KMS-11 (cell line): ENCODE measurements around the gene SNRPA.
A peak's percentile ranks its signal among the peaks of the same experiment; 100 is the strongest.

Source experiments
- H2AFZ ChIP-seq: fragments of 200-600 bp; sonication (generic); 2 replicates; pipeline ENCODE4 v1.6.1; 2016; ENCODE audit warnings: antibody characterized with exemption, mixed run types, low read depth
- H3K27ac ChIP-seq: fragments of 200-600 bp; sonication (generic); 2 replicates; pipeline ENCODE4 v1.6.1; 2016; ENCODE audit warnings: mild to moderate bottlenecking, mixed run types
- H3K27me3 ChIP-seq: fragments of 200-600 bp; sonication (generic); 2 replicates; pipeline ENCODE4 v1.6.1; 2017; ENCODE audit warnings: mild to moderate bottlenecking, low read depth, mixed run types, moderate library complexity; ENCODE audit not compliant: insufficient read depth
- H3K36me3 ChIP-seq: fragments of 200-600 bp; sonication (generic); 2 replicates; pipeline ENCODE4 v1.6.1; 2017; ENCODE audit warnings: mild to moderate bottlenecking, mixed run types; ENCODE audit not compliant: insufficient read depth
- H3K4me1 ChIP-seq: fragments of 200-600 bp; sonication (generic); 2 replicates; pipeline ENCODE4 v1.6.1; 2016; ENCODE audit warnings: mild to moderate bottlenecking, low read depth, mixed run types; ENCODE audit not compliant: poor library complexity, severe bottlenecking
- H3K4me2 ChIP-seq: fragments of 200-600 bp; sonication (generic); 2 replicates; pipeline ENCODE4 v1.7.0; 2016; ENCODE audit warnings: mild to moderate bottlenecking, mixed run types
- H3K4me3 ChIP-seq: fragments of 200-600 bp; sonication (generic); IDR thresholded peaks from 2 replicates; pipeline ENCODE4 v1.6.1; 2017; ENCODE audit warnings: low read depth, low read length, mixed read lengths; ENCODE audit not compliant: insufficient read depth
- H3K79me2 ChIP-seq: fragments of 200-600 bp; sonication (generic); 2 replicates; pipeline ENCODE4 v1.6.1; 2016; ENCODE audit warnings: low read depth, mixed run types; ENCODE audit not compliant: insufficient read depth
- H3K9ac ChIP-seq: fragments of 200-600 bp; sonication (generic); 2 replicates; pipeline ENCODE4 v1.6.1; 2016; ENCODE audit warnings: mild to moderate bottlenecking, mixed run types
- H4K20me1 ChIP-seq: fragments of 200-600 bp; sonication (generic); 2 replicates; pipeline ENCODE4 v1.6.1; 2016; ENCODE audit warnings: mild to moderate bottlenecking, mixed run types; ENCODE audit not compliant: insufficient read depth
- TF ChIP-seq, protein P1 (sequence below): fragments of 200-600 bp; sonication (generic); conservative IDR thresholded peaks from 2 replicates; pipeline ENCODE4 v1.6.1; 2017; ENCODE audit warnings: low read depth, mild to moderate bottlenecking, antibody characterized with exemption, low read length, moderate library complexity, mixed read lengths

The SNRPA gene

GRCh38 chr19:40805258-40805868, 54.4 kb downstream of the SNRPA start:
- Histone ChIP-seq H3K4me2 (no peak overlapping the region), H3K27ac (peak overlapping the region; percentile 18; the same call in 1 of the 2 replicates), H3K4me1 (peaks cover 32% of the 10 kb centered on the region), H2AFZ (no peak overlapping the region), H3K4me3 (no peak overlapping the region), H3K36me3 (no peaks in the 10 kb centered on the region), H3K9ac (no peak overlapping the region), H3K79me2 (peaks cover 12% of the 10 kb centered on the region), H4K20me1 (0 out of 2 replicates have a peak, but pooled peaks cover 9% of the 10 kb centered on the region), H3K27me3 (no peaks in the 10 kb centered on the region)
- TF ChIP-seq, protein P1, sequence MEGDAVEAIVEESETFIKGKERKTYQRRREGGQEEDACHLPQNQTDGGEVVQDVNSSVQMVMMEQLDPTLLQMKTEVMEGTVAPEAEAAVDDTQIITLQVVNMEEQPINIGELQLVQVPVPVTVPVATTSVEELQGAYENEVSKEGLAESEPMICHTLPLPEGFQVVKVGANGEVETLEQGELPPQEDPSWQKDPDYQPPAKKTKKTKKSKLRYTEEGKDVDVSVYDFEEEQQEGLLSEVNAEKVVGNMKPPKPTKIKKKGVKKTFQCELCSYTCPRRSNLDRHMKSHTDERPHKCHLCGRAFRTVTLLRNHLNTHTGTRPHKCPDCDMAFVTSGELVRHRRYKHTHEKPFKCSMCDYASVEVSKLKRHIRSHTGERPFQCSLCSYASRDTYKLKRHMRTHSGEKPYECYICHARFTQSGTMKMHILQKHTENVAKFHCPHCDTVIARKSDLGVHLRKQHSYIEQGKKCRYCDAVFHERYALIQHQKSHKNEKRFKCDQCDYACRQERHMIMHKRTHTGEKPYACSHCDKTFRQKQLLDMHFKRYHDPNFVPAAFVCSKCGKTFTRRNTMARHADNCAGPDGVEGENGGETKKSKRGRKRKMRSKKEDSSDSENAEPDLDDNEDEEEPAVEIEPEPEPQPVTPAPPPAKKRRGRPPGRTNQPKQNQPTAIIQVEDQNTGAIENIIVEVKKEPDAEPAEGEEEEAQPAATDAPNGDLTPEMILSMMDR: no peak

DNA sequence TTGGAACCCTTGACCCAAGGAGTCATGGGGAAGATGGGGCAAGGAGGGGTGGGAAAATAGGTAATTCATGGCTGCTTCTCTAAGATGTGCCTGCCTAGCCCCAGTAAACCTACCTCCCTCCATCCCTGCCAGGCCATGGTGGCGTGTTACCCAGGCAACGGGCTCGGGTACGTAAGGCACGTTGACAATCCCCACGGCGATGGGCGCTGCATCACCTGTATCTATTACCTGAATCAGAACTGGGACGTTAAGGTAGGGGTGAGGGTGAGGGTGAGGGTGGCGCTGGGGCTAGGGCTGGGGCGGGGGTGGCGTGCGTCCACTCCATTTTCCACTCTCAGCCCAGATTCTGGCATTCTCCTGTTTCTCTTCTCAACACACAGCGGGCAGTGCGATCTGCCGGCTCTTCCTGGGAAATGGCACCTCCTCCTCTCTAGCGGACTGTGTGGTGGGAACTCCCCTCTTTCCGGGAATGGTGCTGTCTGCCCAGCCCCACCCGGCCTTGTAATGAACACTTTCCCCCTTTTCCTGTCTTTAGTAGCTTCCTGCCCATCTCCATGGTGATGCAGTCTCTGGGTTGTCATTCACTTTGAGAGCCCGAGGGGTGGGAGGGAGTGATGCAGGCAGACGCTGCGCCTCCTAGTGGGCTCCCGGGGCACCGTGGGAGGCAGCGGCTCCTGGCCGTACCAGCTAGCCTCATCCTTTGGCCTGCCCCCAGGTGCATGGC, 55.6 kb downstream of the SNRPA start:
- Histone ChIP-seq H2AFZ (no peak overlapping the region), H3K9ac (no peak overlapping the region), H3K4me3 (no peak overlapping the region), H3K27ac (no peak overlapping the region), H3K27me3 (no peaks in the 10 kb centered on the region), H3K36me3 (no peaks in the 10 kb centered on the region), H3K79me2 (peaks cover 7% of the 10 kb centered on the region; the same call in 1 of the 2 replicates), H3K4me2 (no peak overlapping the region), H4K20me1 (0 out of 2 replicates have a peak, but pooled peaks cover 9% of the 10 kb centered on the region), H3K4me1 (peaks cover 31% of the 10 kb centered on the region)
- TF ChIP-seq, protein P1: peak; percentile 19; the same call in 1 of the 2 replicates

- H3K27me3 ChIP-seq: no peaks in the 10 kb centered on the region
- peaks cover 25% of the 10 kb centered on the region for H3K4me1 ChIP-seq
- no peak overlapping the region for H3K9ac ChIP-seq
- H3K4me2 ChIP-seq: no peak overlapping the region
- no peak overlapping the region for H3K27ac ChIP-seq
- H3K4me3 ChIP-seq: no peak overlapping the region
- H3K79me2 ChIP-seq: peaks cover 7% of the 10 kb centered on the region; the same call in 1 of the 2 replicates
- H4K20me1 ChIP-seq: 0 out of 2 replicates have a peak, but pooled peaks cover 9% of the 10 kb centered on the region
- H2AFZ ChIP-seq: no peak overlapping the region
- H3K36me3 ChIP-seq: no peaks in the 10 kb centered on the region
- TF ChIP-seq, protein P1: peak; percentile 37; the same call in 1 of the 2 replicates
Observed at GRCh38 chr19:40807147-40808020, 56.4 kb downstream of the SNRPA start.

- no peak overlapping the region for H3K4me3 ChIP-seq
- 0 out of 2 replicates have a peak, but pooled peaks cover 6% of the 10 kb centered on the region for H4K20me1 ChIP-seq
- H3K4me2 ChIP-seq: no peak overlapping the region
- H2AFZ ChIP-seq: no peak overlapping the region
- H3K27ac ChIP-seq: no peak overlapping the region
- H3K9ac ChIP-seq: no peak overlapping the region
- H3K4me1 ChIP-seq: peaks cover 19% of the 10 kb centered on the region
- no peaks in the 10 kb centered on the region for H3K27me3 ChIP-seq
- no peaks in the 10 kb centered on the region for H3K36me3 ChIP-seq
- peaks cover 6% of the 10 kb centered on the region; the same call in 1 of the 2 replicates for H3K79me2 ChIP-seq
- TF ChIP-seq, protein P1: no peak; the same call in 1 of the 2 replicates
Observed at GRCh38 chr19:40808021-40808325, 57.0 kb downstream of the SNRPA start.
